GM12878 (cell line): ENCODE measurements around the gene LPIN1. TPM values are rescaled to one million over a fixed set of nuclear protein-coding genes. Genes with fewer than 3 reads are reported as not detected.

Experiments used
- ATF7 ChIP-seq: fragments of 450-650 bp; IDR thresholded peaks from 2 replicates; pipeline ENCODE4 v1.6.1; 2016; ENCODE audit warnings: low read depth, mild to moderate bottlenecking
- CBFB ChIP-seq: IDR thresholded peaks from 2 replicates; pipeline ENCODE4 v1.6.1; 2016; ENCODE audit warnings: antibody characterized with exemption, low read depth
- EP300 ChIP-seq, 2 experiments: fragments of 150-350 bp in 1 of 2; IDR thresholded peaks; 2 replicates each; pipeline ENCODE4 v1.6.1; 2011 to 2012; ENCODE audit warnings: low read depth in 2 of 2, low read length in 2 of 2, borderline replicate concordance in 1 of 2, improper control_type of control experiment in 1 of 2, inconsistent platforms in 1 of 2; ENCODE audit not compliant: control insufficient read depth in 1 of 2
- ETV6 ChIP-seq, 2 experiments: fragments of 450-650 bp in 1 of 2; IDR thresholded peaks in 1 of 2; conservative IDR thresholded peaks in 1 of 2; 2 replicates each; pipeline ENCODE4 v1.6.1; 2014; ENCODE audit warnings: antibody characterized with exemption in 1 of 2, borderline replicate concordance in 1 of 2, low read depth in 1 of 2, mild to moderate bottlenecking in 1 of 2, moderate library complexity in 1 of 2
- JUND ChIP-seq: IDR thresholded peaks from 2 replicates; pipeline ENCODE4 v1.6.1; 2012; ENCODE audit warnings: low read depth, mild to moderate bottlenecking, low read length, improper control_type of control experiment, moderate library complexity
- RAD51 ChIP-seq: fragments of 450-650 bp; IDR thresholded peaks from 2 replicates; pipeline ENCODE4 v1.6.1; 2016; ENCODE audit warnings: moderate library complexity, mild to moderate bottlenecking, inconsistent platforms
- RCOR1 ChIP-seq: conservative IDR thresholded peaks from 2 replicates; pipeline ENCODE4 v1.6.1; 2012; ENCODE audit warnings: low read depth, low read length, improper control_type of control experiment
- RFX5 ChIP-seq: IDR thresholded peaks from 2 replicates; pipeline ENCODE4 v1.6.1; 2011; ENCODE audit warnings: low read depth, low read length, improper control_type of control experiment
- SIN3A ChIP-seq: IDR thresholded peaks from 2 replicates; pipeline ENCODE4 v1.6.1; 2012; ENCODE audit warnings: low read depth, low read length, improper control_type of control experiment
- SMAD5 ChIP-seq: IDR thresholded peaks from 2 replicates; pipeline ENCODE4 v1.6.1; 2016; ENCODE audit warnings: antibody characterized with exemption, low read depth
- SRF ChIP-seq, 2 experiments: IDR thresholded peaks; 2 replicates each; pipeline ENCODE4 v1.6.1; 2011; ENCODE audit warnings: low read depth in 2 of 2, low read length in 2 of 2, mild to moderate bottlenecking in 1 of 2, moderate library complexity in 1 of 2
- STAT3 ChIP-seq: IDR thresholded peaks from 2 replicates; pipeline ENCODE4 v1.6.1; 2011; ENCODE audit warnings: low read depth, low read length, improper control_type of control experiment
- TBL1XR1 ChIP-seq: IDR thresholded peaks from 2 replicates; pipeline ENCODE4 v1.6.1; 2012; ENCODE audit warnings: low read depth, low read length, improper control_type of control experiment
- ZBED1 ChIP-seq: IDR thresholded peaks from 2 replicates; pipeline ENCODE4 v1.6.1; 2016; ENCODE audit warnings: borderline replicate concordance
- ZNF24 ChIP-seq: fragments of 450-650 bp; IDR thresholded peaks from 2 replicates; pipeline ENCODE4 v1.6.1; 2017; ENCODE audit warnings: antibody characterized with exemption, mild to moderate bottlenecking
- polyA plus RNA-seq, 11 experiments: library from polyadenylated mRNA; depleted of rRNA in 4 of 11; unstranded in 6 of 11; stranded (reverse) in 5 of 11; fragments of >200 nt; fragmentation: Nextera tagmentation in 4 of 11; fragmentation: Illumina TruSeq in 1 of 11; extraction: Ambion mirVana in 4 of 11; extraction: Trizol in 1 of 11; gene quantifications; 1 replicate in 1 of 11; 2 replicates in 10 of 11; pipeline versions ENCODE4 v1.2.1 to v1.2.3, GENCODE V29; 2011 to 2016; ENCODE audit warnings: inconsistent platforms in 2 of 11, missing spikeins in 2 of 11, low read depth in 1 of 11
- total RNA-seq, 4 experiments: library from RNA; depleted of rRNA in 3 of 4; stranded (reverse); fragments of >200 nt in 3 of 4; fragmentation: Illumina TruSeq in 1 of 4; extraction: Trizol in 1 of 4; gene quantifications; 2 replicates each; pipeline versions ENCODE4 v1.2.1 to v1.2.3, GENCODE V29; 2013 to 2021
- TF ChIP-seq, protein P1 (sequence below): fragments of 150-350 bp; IDR thresholded peaks from 2 replicates; pipeline ENCODE4 v1.6.1; 2016; ENCODE audit warnings: low read depth, low read length

Gene LPIN1
- total and polyA plus RNA-seq, 10 of the 15 experiments (the other 5 are each of a cell fraction or from before 2014, with no cell fraction given) = 18.8 to 82.5 (median 50.3) TPM

DNA sequence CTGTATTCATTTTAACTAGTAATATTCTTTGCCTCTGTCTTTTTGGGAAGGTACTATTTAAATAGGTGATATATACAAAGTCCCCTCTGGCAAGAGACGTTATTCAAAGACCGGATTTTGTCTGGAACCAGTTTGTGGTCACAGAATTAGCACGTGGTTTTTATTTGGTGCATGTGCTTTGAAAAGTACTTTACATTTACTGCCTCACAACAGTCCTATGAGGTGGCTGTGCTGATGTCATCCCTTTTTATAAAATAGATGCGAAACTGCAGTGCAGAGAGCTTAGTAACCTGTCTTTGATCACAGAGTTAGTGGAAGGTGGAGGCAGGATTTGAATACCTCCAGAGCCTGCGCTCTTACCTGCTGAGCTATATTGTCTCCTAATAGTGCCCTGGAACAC is 4.0 kb downstream of the LPIN1 start (continued):
- TF ChIP-seq SIN3A (peak; percentile 70; the same call in 1 of the 2 replicates), STAT3 (no peak), TBL1XR1 (peak; percentile 81), RFX5 (peak; percentile 86), CBFB (peak; percentile 75; the same call in 1 of the 2 replicates), ETV6 (conservative IDR thresholded peaks at IDR 0.05 in 1 of 2, IDR thresholded peaks at IDR 0.05 in 1 of 2; ENCODE audit: borderline replicate concordance in 1 of 2, low read depth in 1 of 2) (peak in 1 of 2 experiments; percentile 25; a peak in 1 of 4 replicates), EP300 (IDR thresholded peaks at IDR 0.05; ENCODE audit: borderline replicate concordance in 1 of 2, control insufficient read depth in 1 of 2, low read depth in 2 of 2, low read length in 2 of 2) (peak; percentile 84 to 93), SMAD5 (0 out of 2 replicates have a peak, but pooled peaks have one; percentile 17), RAD51 (peak; percentile 92), ZNF24 (no peak), SRF (IDR thresholded peaks at IDR 0.05; ENCODE audit: low read depth in 2 of 2, low read length in 2 of 2) (no peak), ZBED1 (no peak), RCOR1 (peak; percentile 13; the same call in 1 of the 2 replicates), ATF7 (peak; percentile 95), JUND (peak; percentile 74; the same call in 1 of the 2 replicates)
- TF ChIP-seq, protein P1, sequence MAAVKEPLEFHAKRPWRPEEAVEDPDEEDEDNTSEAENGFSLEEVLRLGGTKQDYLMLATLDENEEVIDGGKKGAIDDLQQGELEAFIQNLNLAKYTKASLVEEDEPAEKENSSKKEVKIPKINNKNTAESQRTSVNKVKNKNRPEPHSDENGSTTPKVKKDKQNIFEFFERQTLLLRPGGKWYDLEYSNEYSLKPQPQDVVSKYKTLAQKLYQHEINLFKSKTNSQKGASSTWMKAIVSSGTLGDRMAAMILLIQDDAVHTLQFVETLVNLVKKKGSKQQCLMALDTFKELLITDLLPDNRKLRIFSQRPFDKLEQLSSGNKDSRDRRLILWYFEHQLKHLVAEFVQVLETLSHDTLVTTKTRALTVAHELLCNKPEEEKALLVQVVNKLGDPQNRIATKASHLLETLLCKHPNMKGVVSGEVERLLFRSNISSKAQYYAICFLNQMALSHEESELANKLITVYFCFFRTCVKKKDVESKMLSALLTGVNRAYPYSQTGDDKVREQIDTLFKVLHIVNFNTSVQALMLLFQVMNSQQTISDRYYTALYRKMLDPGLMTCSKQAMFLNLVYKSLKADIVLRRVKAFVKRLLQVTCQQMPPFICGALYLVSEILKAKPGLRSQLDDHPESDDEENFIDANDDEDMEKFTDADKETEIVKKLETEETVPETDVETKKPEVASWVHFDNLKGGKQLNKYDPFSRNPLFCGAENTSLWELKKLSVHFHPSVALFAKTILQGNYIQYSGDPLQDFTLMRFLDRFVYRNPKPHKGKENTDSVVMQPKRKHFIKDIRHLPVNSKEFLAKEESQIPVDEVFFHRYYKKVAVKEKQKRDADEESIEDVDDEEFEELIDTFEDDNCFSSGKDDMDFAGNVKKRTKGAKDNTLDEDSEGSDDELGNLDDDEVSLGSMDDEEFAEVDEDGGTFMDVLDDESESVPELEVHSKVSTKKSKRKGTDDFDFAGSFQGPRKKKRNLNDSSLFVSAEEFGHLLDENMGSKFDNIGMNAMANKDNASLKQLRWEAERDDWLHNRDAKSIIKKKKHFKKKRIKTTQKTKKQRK = no peak
